ENCODE measurements around the gene CYFIP2.
"Not testable (repeated sequence)": the region's sequence is repeated elsewhere in the genome, so short reads cannot be mapped to it uniquely, and the experiment has no call there.

Gene CYFIP2

DNA sequence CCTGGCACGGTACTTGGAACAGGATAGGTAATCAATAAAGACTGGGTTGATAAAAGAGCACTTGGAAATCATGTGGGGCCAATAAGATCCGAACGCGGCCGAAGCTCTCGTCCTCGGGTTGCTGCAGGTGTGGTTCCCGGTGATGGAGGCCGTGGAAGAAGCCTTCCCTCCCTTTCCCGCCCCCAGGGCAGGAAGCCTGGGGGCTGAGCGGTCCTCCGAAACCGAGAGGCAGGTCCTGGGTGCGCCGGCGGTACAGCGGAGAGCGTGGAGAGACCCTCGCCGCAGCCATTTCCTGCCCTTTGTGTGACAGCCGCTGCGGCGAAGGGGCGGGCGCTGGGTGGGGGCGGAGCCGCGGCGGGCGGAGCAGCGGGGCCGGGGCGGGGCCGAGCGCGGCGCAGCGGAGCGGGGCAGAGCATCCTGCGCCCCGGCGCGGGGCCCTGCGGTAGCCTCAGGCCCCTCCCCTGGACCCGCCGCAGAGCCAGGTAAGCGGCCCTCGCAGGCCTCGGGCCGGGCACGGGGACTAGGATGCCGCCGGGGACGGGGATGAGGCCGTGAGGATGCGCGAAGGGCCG is at the start of gene CYFIP2:
Gene CYFIP2 (plus strand): TSS at position 410 of the 572 bp plus-strand sequence. CDS start 19,239 bp downstream, outside the sequence.
- DNase-seq (ENCODE audit: low spot score) (peak; percentile 90), FAIRE-seq (no peak)

DNA sequence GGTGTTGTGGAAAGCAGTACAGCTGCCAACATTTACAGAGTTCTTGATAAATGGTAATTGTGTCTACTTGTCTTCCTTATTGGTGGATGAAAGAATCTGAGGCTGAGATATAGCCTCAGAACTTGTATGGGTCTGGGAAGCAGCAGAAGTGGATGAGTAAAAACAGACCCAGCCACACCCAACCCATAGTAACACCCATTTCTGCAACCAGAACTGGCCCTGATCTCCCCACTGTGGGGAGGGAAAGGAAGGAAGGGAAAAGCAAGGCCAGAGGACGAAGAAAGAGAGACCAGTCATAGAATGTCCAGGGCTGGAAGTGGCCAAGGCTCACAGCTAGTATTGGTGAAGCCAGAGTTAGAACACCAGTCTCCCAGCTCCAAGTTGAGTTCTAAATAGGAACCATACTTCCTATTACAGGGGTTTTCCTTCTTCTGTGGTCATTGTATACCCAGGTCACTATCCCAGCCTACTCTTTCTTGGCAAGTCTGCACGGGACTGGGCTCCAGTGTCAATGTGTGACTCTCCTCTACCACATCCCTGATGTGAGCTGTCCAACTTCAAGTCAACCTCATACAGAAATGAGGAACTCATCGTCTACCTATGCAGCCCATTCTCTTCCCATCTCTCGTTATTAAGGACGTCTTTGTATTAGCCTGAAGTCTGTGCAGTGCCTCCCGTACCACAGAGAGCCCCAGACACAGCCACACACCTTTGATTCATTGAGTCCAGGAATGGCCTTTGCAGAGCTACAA is 49.4 kb upstream of the CYFIP2 start:
- DNase-seq (ENCODE audit: low spot score) (no peak), FAIRE-seq (no peak)

DNA sequence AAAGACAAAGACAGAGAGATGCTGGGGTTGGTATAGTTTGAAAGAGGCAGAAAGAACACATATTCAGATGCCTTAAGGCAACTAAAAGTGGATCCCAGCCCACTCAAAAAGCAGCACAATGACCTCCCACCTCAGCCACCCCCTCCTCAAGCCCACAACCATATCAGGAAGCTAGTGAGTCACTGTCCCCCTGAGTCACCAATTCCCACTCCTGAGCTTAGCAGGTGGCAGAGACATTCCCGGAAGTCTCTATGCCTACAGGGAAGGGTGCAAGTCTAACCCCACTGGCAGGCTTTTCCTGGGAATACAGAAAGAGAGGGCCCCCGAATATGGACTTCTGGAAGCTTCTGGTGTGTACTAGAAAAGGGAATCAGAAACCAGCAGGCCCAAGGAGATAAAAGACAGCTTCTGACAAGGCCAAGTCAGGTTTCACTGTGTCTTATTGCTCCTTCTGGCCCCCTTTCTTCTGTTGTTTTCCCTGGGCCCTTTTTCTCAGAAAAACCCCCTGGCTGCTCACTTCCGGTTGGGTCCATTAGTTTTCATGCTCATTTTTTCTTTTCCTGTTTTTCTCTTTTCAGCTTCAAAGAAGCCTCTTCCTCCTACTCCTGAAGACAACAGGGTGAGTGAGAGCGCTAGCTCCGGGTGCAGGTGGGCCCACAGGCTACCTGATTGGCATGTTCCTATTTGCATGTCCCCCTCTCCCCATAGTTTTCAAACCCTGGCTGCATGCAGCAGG is 48.5 kb upstream of the CYFIP2 start:
- no peak for FAIRE-seq
- DNase-seq (ENCODE audit: low spot score): peak; percentile 21

DNA sequence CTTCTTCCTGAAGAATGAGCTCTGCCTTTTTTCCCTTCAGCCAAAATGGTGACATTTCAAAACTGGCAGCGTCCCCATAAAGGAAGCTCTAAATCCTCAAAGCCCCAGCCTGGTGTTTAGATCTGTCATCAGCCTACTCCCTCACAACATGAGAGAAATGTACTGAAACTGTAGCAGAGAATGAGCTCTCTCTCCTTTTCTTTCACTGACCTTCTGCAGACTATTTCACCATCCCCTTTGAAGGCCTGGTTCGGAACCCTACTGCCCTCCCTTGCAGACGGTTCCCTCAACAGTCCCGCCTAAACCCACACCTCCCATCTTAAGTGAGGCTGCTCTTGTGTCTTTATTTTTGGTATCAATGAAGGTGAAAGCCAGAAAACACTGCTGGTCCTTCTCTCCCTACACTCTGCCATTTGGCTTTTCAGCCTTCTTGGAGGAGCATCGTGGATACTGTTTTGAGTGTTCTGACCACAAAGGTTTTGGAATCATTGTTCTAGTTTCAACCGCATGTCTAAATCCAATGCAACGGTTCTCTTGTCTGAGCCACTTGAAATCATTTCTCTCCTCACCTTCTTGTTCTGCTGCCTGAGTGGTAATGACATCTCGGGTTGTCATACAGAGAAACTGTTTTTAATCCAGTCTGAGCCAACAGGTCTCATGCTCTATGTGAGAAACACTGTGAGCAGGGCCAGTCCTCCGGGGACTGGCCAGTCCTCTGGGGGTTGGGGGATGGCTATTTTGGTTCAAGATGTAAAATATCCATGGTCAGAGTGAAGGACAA is 46.2 kb upstream of the CYFIP2 start:
- DNase-seq (ENCODE audit: low spot score): no peak
- FAIRE-seq: no peak

DNA sequence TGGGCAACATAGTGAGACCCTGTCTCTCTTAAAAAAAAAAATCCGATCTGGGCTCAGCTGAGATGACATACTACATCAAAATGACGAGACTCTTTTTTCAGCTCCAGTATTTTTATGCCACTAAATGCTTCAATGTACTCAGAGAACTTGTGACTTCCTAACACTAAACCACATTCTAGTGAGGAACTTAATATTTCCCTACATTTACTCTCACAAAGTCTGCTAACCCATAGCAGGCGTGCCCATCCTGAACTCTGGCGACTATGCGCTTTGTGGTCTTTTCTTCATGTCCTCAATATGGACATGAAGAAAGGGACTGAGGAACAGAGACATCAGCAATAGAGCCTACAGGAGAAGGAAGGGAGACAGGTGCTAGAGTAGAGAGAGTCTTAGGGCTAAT is 44.0 kb upstream of the CYFIP2 start:
- FAIRE-seq (no peak), DNase-seq (ENCODE audit: low spot score) (no peak)

DNA sequence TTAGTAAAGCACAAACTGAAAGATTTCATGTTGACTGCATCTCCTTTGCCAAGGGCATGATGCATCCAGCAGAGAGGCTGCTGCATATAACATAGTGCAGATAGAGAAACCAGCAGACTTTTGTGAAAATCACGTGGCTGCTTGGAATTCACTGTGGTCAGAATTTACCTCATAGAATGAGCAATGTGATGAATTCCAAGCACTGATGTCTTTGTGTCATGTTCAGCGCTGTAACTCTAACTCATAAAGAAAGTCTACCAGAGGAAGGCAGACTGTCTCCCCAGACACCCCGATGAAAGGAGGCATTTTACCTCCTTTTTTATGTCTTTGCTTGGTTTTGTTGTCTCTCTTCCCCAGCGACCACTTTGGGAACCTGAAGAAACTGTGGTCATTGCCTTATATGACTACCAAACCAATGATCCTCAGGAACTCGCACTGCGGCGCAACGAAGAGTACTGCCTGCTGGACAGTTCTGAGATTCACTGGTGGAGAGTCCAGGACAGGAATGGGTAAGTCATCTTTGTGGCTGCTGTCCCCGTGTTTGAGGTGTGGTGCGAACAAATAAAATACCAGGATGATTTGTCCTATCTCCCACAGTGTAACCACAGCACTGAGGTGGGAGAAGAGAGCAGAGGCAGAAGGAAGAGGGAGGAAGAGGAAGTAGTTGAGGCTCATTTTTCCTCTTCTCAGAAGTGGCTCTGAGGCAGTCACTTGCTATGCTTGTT is 43.3 kb upstream of the CYFIP2 start:
- FAIRE-seq (peak; percentile 52), DNase-seq (ENCODE audit: low spot score) (peak; percentile 65)

DNA sequence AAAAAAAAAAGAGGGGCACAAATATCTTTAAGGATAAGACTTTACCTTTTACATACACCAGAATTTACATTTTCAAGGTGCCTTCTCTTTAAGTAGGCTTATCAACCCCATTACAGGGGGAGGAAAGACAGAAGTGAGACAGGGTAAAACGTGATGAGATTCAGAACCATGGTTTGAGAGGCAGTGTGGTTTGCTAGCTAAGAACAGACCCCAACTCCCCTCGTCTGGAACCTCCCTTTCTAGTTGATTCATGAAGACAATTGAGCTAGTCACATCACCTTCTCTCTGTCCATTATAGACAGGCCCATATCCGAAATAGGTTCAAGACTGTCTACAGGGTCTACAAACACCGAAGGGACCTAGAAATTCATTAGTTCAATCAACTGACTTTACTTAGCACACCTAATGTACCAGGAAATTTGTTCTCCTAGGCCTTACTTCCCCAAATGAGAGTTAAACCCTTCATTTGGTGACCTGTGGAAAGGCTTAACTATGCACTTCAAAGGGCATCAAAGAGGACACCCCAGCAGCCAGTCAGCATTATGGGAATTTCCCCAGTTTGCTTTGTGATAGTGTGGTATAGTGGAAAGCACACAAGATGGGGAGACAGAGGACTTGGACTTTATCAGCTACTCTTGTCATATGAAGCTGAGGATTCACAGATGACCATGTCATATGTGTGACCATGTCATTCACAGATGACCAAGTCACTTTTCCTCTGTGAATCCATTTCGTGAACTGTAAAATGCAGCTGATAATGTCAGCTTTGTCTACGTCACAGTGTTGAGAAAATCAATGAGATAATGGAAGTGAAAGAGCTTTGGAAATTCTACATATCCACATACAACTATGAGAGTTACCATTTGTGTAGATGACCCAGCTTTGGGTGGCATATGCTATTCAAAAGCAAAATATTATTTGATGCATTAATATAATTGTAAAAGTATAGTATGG is 40.2 kb upstream of the CYFIP2 start:
- no peak for FAIRE-seq
- DNase-seq (ENCODE audit: low spot score): no peak

DNA sequence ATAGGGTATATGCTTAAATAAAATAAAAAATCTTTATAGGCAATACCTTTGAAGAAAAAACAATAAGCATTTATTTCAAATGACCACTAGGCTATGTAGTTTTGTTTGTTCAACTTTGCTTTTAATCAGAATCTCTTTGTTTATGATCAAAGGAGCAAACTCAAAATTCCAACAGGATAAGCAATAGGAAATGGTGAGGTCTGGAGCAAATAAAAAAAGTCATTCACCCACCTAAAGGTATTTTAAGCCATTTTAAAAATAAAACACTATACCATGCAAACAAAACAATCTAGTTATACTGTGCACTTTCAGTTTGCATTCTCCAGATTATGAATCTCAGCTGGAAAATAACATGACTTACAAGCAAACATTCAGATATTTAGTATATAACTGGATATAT is 35.3 kb upstream of the CYFIP2 start:
- DNase-seq (ENCODE audit: low spot score) (no peak), FAIRE-seq (no peak)

DNA sequence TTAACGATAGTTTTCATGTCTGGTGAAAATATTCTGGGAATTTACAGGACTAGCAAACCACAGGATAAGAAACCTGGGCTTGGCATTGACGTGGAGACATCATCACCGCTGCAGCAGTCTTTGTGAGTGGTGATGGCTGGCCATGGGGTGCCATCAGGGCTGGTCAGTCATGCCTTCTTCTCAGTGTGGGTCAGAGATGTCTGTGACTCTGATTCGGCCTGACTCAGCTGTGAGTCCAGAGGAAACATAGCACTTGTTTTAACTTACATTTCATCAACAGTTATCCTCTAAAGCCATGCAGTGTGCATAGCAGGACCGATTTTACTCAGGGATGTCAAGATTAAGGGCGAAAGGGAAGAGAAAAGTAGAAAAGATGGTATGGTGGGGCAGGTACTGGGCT is 33.2 kb upstream of the CYFIP2 start:
- peak; percentile 46 for FAIRE-seq
- no peak for DNase-seq (ENCODE audit: low spot score)

DNA sequence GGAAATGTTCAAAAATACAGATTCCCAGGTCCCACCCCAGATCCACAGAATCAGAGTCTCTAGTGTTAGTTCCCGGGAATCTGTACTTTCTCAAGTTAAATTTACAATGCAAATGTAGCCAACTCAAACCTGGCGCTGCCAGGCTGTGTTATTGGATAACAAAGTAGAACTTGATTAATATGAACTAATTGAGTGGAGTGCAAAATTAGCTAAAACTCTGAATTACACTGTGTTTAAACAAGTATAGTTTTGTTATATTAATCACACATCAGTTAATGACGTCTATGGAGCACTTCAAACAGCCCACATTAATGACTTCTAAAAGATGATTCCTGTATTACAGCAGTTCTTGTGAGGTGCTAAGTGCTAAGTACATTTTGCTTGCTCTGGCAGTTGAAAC is 32.4 kb upstream of the CYFIP2 start:
- DNase-seq (ENCODE audit: low spot score): no peak
- FAIRE-seq: no peak

DNA sequence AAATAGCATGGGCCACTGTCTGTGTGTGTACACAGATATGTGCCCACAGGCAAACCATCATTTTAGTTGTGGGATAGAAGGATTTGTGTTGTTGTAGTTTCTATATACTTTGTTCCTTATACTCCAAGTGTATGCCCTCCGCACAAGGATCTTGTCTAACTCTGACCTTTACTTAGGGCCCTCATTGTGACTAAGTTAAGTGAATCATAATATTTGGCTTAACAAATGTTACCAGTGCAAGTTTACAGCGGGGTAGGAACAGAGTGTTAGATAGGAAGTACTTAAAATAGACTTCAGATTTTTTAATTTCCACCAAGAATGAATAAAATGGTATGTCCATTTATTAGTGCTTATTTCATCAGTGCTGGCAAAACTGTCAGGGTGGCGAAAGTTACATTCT is 29.5 kb upstream of the CYFIP2 start:
- DNase-seq (ENCODE audit: low spot score) (no peak), FAIRE-seq (no peak)

DNA sequence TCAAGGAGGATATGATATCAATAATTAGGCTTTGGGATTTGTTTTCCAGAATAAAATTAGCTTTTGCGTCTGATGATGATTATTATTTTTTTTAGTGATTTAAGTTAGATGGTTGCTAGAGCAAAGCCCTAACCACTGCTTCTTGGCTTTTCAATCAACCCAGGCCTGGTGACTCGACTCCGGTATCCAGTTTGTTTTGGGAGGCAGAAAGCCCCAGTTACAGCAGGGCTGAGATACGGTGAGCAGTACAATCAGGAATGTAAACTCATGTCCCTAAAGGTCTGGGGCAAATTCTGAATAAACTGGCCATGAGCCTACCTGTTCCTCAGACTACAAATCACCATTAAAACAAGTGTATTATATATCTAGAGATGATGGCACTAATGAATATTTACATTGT is 24.4 kb upstream of the CYFIP2 start:
- FAIRE-seq (no peak), DNase-seq (ENCODE audit: low spot score) (no peak)

DNA sequence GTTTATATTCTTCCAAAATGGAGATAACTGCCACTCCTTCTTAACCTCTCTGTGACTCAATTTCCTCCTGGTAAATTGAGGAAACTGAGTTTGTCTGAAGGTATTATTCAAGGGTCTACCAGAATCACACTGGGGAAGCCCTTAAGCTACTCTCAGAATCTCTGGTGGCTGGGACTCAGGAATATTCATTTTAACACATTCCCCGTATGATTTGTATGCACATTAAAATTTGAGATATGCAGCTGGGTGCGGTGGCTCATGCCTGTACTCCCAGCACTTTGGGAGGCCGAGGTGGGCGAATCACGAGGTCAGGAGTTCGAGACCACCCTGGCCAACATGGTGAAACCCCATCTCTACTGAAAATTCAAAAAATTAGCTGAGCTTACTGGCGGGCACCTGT is 21.2 kb upstream of the CYFIP2 start:
- FAIRE-seq; DNase-seq (ENCODE audit: low spot score): not testable (repeated sequence)

DNA sequence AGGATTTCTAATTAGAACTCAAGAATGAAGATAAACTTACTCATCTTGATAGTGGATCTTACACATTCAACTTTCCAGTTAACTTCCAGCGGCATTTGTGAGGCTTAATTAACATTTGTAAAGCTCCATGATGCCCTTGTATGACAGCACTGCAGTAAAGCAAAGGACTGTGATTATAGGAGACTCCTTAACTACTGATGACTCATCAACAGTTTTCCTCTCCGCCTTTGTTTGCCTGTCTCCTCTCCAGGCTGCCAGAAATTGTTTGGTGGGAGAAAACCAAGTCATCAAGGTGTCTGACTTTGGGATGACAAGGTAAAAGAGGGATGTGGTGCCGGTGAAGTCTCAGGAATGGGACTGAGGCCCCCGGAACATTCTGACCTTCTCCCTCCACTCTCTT is 20.4 kb upstream of the CYFIP2 start:
- peak; percentile 57 for DNase-seq (ENCODE audit: low spot score)
- no peak for FAIRE-seq

DNA sequence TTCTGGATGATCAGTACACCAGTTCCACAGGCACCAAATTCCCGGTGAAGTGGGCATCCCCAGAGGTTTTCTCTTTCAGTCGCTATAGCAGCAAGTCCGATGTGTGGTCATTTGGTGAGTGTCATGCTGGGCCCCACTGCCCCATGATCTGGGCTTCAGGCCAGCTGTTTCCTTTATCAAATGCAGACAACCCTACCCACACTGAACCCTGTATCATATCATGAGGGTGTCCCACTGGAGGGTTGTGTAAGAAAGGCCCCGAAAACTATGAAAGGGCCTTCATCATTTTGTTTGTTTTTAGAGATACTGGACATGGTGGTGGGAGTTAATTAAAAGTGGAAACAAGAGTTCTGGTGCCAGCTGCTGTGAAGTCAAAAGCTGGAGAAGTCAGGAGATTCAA is 20.0 kb upstream of the CYFIP2 start:
- no peak for DNase-seq (ENCODE audit: low spot score)
- FAIRE-seq: no peak

DNA sequence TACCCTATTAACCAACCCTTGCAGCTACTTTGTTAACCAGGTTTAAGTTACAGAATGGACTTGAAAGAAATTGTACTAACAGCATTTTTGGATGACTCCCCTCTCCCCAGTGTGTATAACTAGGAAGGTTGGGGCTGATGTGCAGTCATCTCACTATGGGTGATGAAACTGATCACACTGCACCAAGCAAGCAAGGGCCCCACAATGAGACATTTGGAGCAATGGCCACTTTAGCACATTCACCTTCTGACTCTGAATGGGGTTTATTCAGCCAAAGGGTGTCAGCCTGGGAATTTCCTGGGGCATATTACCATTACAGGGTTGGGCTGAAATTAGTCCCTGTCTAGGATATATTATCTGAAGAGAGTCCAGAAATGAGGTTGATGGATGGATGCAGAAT is 18.7 kb upstream of the CYFIP2 start:
- DNase-seq (ENCODE audit: low spot score): no peak
- FAIRE-seq: no peak

DNA sequence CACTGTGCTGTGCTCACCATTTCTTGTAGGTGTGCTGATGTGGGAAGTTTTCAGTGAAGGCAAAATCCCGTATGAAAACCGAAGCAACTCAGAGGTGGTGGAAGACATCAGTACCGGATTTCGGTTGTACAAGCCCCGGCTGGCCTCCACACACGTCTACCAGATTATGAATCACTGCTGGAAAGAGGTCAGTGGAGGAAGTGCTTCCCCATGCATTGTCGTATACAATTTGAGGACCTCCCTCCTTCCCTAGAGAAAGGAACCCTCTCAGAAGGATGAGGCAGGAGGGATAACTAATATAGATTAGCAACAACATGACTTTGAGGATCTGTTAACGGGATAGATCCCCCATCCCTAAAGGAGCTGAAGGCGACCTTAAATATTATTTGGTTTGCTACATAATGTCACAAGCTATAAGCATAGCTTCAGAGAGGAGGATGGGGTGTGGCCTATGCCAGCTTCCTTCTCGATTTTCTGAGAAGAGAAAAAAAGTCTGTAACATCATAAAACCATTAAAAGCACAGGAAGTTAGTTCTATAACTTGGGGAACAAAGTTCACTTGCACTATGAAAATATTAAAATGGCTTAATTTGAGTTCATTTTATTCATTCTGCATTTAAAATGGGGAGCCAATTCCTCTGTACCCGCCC is 17.0 kb upstream of the CYFIP2 start:
- no peak for DNase-seq (ENCODE audit: low spot score)
- no peak for FAIRE-seq

DNA sequence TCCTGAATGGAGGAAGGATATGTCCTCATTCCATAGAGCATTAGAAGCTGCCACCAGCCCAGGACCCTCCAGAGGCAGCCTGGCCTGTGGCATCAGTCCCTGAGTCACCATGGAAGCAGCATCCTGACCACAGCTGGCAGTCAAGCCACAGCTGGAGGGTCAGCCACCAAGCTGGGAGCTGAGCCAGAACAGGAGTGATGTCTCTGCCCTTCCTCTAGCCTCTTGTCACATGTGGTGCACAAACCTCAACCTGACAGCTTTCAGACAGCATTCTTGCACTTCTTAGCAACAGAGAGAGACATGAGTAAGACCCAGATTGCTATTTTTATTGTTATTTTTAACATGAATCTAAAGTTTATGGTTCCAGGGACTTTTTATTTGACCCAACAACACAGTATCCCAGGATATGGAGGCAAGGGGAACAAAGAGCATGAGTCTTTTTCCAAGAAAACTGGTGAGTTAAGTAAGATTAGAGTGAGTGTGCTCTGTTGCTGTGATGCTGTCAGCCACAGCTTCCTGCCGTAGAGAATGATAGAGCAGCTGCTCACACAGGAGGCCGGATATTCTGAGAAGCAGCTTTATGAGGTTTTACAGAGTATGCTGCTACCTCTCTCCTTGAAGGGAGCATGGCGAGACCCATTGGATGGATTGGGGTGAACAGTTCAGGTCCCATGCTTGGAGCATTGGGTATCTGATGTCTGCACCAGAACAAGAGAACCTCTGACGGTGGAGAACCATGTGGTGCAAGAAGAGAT is 13.0 kb upstream of the CYFIP2 start:
- DNase-seq (ENCODE audit: low spot score) (no peak), FAIRE-seq (peak; percentile 50)

DNA sequence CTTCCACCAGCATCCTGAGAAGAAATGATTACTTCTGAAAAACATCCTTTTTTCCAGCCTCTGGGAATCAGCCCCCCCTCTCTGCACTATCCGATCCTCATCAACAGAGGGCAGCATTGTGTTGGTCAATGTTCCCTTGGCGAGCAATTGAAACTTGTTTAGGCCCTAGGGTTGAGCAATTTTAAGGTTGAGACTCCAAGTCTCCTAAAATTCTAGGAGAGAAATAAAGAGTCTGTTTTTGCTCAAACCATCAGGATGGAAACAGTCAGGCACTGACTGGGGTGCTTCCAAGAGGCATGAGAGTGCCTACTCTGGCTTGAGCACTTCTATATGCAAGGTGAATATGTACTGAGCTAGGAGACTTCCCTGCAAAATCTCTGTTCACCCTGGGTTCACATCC is 12.4 kb upstream of the CYFIP2 start:
- DNase-seq (ENCODE audit: low spot score) (peak; percentile 73), FAIRE-seq (no peak)

Data from urothelium cell line (cell line).